ENCODE data around the gene LLGL1.

Gene LLGL1

DNA sequence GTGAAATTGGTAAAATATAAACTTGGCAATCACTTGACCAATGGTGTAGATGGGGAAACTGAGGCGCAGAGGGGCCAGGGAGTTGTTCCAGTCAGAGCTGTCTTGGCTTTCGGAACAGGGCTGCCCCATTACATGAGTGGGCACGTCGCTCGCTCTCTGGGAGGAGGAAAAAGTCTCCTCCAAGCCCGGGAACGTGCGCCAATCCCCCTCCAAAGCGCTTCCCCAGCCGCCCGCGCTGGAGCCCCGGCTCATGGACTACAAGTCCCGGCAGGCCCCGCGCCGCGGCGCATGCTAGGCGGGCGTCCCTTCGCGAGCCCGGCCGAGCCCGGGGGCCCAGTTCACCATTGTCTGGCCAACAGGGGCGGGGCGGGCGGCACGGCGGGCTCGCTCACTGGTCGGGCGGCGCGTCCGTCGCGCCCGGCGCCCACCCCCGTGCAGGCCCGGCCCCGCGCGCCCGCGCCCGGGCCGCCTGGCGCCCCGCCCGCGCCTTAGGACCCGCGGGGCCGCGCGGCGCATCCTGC lies at the start of gene LLGL1:
TSS of gene LLGL1 (plus strand) at position 515 of the 521 bp plus-strand sequence. CDS start 48 bp downstream, outside the sequence.
- H3K27ac Mint-ChIP-seq: peak within 1 kb of the TSS; percentile 89
- ATAC-seq (peak; percentile 97), DNase-seq (ENCODE audit: low spot score in 2 of 2) (peak; percentile 95)
- H3K4me3 Mint-ChIP-seq: peak within 1 kb of the TSS; percentile 90
- H3K36me3 Mint-ChIP-seq: peaks cover 7% of the 10 kb centered on the region
- H3K4me1 Mint-ChIP-seq: peaks cover 56% of the 10 kb centered on the region
- no peaks in the 10 kb centered on the region for H3K9me3 Mint-ChIP-seq

DNA sequence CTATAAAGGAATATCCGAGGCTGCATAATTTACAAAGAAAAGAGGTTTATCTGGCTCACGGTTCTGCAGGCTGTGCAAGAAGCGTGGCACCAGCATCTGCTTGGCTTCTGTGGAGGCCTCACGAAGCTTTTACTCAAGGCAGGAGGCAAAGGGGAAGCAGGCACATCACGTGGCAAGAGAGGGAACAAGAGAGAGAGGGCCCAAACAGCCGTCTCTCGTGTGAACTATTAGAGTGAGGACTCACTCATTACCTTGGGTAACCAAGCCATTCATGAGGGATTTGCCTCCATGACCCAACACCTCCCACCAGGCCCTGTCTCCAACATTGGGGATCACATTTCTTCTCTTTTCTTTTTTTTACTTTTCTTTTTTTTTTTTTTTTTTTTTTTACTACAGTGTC lies 49.3 kb upstream of the LLGL1 start:
- DNase-seq (ENCODE audit: low spot score in 2 of 2) (no peak), ATAC-seq (no peak)
- Mint-ChIP-seq H3K27ac (peak overlapping the region; percentile 75), H3K36me3 (peaks cover 7% of the 10 kb centered on the region), H3K4me3 (no peak overlapping the region), H3K4me1 (peaks cover 14% of the 10 kb centered on the region), H3K9me3 (no peaks in the 10 kb centered on the region)

DNA sequence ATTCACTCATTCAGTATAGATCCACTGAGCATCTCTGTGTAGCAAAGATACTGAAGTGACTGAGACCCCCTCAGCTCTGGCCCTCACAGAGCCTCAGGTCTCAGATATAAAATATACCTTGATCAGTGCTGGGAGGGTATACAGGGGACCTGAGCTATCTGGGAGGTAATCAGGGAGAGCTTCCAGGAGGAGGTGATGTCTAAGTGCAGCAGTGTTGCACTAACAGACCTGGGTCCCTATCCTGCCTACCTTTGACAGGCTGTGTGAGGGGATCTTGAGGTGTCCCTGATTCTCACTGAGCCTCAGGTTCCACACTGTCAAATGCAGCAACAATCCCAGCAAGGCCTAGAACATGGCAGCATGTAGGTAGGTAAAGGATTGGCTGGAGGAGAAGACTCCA lies 48.3 kb upstream of the LLGL1 start:
- H3K27ac Mint-ChIP-seq: no peak overlapping the region
- peaks cover 24% of the 10 kb centered on the region for H3K4me1 Mint-ChIP-seq
- ATAC-seq: no peak
- peaks cover 16% of the 10 kb centered on the region for H3K36me3 Mint-ChIP-seq
- no peak overlapping the region for H3K4me3 Mint-ChIP-seq
- DNase-seq (ENCODE audit: low spot score in 2 of 2): no peak
- no peaks in the 10 kb centered on the region for H3K9me3 Mint-ChIP-seq

DNA sequence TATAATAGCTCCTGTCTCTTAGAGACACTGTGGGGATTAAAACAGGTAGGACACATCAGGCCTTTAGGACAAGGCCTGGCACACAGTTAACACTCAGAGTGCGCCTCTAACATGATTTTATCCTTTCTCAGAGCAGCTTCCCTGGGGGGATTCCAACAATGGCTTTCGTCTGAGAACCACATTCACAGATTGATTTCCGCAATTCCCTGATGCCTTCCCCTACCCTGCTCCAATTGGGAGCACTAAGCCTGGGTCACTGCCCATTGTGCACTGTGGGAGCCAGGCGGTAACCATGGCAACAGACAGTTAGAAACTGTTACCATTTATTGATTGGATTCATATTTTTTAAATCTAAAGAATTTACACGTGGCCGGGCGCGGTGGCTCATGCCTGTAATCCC lies 47.7 kb upstream of the LLGL1 start:
- no peak for DNase-seq (ENCODE audit: low spot score in 2 of 2)
- Mint-ChIP-seq H3K9me3 (no peaks in the 10 kb centered on the region), H3K4me3 (no peak overlapping the region), H3K4me1 (peaks cover 30% of the 10 kb centered on the region), H3K27ac (no peak overlapping the region), H3K36me3 (peaks cover 22% of the 10 kb centered on the region)
- no peak for ATAC-seq

DNA sequence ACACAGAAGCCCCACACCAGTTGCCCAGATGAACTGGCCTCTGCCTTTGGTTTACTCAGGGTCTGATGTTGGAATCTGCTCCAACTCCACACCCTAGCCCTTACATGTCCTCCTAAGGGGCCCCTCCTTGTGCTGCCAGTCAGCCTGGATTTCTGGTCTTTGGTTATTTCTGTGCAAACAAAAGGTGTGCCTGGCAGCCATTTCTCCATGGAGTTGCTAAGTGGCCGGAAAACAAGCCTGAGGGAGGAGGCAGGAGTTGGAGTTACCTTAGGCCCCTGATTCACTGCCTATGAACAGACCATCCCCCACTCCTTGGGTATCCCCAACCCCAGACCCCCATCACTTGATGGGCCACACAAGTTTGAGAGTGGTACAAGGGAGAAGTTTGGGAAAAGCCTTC lies 46.2 kb upstream of the LLGL1 start:
- no peak overlapping the region for H3K4me3 Mint-ChIP-seq
- ATAC-seq: no peak
- H3K27ac Mint-ChIP-seq: peak overlapping the region; percentile 48
- peaks cover 32% of the 10 kb centered on the region for H3K4me1 Mint-ChIP-seq
- no peak for DNase-seq (ENCODE audit: low spot score in 2 of 2)
- peaks cover 37% of the 10 kb centered on the region for H3K36me3 Mint-ChIP-seq
- H3K9me3 Mint-ChIP-seq: no peaks in the 10 kb centered on the region

DNA sequence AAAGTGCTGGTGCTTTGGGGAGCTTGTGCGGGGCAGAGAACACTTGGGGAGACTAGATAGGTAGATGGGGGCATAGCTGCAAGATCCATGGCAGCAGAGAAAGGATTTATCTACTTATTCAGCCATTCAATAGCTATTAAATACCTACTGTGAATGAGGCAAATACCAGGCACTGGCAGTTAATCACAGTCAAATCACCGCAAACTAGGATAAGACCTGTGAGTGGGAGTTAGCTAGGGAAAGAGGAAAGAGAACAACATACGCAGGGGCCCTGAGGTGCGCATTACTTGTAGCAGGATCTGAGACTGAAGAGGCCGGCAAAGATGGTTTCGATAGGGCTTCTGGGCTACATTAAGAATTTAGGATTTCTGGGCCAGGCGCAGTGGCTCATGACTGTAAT lies 45.6 kb upstream of the LLGL1 start:
- peak overlapping the region; percentile 76 for H3K4me3 Mint-ChIP-seq
- DNase-seq (ENCODE audit: low spot score in 2 of 2) (no peak), ATAC-seq (no peak)
- peak overlapping the region; percentile 48 for H3K27ac Mint-ChIP-seq
- H3K36me3 Mint-ChIP-seq: peaks cover 43% of the 10 kb centered on the region
- no peaks in the 10 kb centered on the region for H3K9me3 Mint-ChIP-seq
- peaks cover 32% of the 10 kb centered on the region for H3K4me1 Mint-ChIP-seq

DNA sequence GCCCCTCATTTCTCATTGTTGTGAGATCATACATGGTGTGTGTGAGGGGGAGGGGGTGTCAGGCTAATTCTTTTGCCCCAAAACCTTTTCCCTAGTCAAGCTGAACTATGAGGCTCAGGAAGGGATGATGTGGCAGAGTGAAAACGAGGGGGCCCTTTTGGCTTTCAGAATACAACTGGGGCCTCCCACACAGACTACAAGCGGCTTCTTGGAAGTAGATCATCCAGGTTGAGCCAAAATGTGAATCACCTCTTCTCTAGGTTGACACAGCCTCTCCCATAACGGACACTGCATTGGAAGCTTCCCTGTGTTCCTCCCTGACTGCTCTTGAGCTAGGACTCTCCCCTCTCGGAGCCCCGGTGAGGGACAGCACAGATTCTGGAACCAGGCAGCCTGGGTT lies 44.1 kb upstream of the LLGL1 start:
- ATAC-seq (peak; percentile 27), DNase-seq (ENCODE audit: low spot score in 2 of 2) (peak; percentile 28 to 64)
- no peaks in the 10 kb centered on the region for H3K9me3 Mint-ChIP-seq
- H3K36me3 Mint-ChIP-seq: peaks cover 54% of the 10 kb centered on the region
- peak overlapping the region; percentile 76 for H3K4me3 Mint-ChIP-seq
- H3K4me1 Mint-ChIP-seq: peaks cover 40% of the 10 kb centered on the region
- H3K27ac Mint-ChIP-seq: peak overlapping the region; percentile 98

DNA sequence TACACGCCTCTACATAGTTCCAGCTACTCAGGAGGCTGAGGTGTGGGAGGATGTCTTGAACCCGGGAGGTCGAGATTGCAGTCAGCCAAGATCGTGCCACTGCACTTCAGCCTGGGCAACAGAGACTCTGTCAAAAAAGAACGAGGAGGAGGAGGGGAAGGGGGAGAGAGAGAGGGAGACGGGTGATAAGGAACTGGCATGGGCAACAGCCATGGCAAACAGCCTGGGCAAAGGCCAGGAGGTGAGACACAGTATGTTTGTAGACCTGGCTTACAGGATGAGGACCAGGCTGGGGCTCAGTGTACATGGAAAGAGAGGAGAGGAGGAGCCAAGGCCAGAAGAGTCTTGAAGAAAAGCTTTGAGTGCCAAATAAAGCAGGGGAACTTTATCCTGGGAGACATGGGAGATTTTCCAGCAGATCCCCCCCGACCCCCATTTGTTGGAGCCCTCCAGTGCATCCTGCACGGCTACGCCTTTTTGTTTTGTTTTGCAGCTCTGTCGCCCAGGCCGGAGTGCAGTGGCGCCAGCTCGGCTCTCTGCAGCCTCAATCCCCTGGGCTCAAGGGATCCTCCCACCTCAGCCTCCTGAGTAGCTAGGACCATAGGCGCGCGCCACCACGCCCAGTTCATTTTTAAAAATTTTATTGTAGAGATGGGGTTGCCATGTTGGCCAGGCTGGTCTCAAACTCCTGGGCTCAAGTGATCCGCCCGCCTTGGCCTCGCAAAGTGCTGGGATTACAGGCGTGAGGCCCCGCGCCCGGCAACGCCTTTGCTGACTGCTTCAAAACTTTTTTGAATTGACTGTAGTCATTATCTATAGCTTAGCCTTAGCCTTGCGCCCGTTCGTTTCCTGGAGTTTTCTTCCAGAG lies 43.1 kb upstream of the LLGL1 start:
- no peak for ATAC-seq
- Mint-ChIP-seq H3K4me3 (peak overlapping the region; percentile 76), H3K36me3 (peaks cover 61% of the 10 kb centered on the region), H3K4me1 (peaks cover 50% of the 10 kb centered on the region), H3K9me3 (no peaks in the 10 kb centered on the region), H3K27ac (peak overlapping the region; percentile 98)
- no peak for DNase-seq (ENCODE audit: low spot score in 2 of 2)

DNA sequence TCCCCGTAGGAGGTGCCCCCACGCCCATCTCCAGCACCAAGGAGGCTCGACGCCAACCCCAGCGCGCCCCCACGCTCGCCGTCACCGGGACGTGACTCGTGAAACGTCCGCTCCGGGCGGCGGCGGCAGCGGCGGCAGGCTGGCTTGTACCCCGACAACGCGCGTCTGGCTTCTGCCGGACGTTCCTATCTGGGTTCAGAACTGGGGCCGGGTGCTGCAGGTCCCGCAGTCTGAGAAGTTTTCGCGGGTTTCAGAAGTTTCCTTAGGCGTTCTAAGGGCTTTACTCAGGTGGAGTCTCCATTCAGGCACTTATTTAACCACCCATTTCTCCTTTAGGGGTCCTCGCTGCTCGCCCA lies 42.5 kb upstream of the LLGL1 start:
- DNase-seq (ENCODE audit: low spot score in 2 of 2) (peak; percentile 82 to 92), ATAC-seq (peak; percentile 55)
- Mint-ChIP-seq H3K4me1 (peaks cover 56% of the 10 kb centered on the region), H3K9me3 (no peaks in the 10 kb centered on the region), H3K36me3 (peaks cover 67% of the 10 kb centered on the region), H3K4me3 (peak overlapping the region; percentile 76), H3K27ac (peak overlapping the region; percentile 98)

DNA sequence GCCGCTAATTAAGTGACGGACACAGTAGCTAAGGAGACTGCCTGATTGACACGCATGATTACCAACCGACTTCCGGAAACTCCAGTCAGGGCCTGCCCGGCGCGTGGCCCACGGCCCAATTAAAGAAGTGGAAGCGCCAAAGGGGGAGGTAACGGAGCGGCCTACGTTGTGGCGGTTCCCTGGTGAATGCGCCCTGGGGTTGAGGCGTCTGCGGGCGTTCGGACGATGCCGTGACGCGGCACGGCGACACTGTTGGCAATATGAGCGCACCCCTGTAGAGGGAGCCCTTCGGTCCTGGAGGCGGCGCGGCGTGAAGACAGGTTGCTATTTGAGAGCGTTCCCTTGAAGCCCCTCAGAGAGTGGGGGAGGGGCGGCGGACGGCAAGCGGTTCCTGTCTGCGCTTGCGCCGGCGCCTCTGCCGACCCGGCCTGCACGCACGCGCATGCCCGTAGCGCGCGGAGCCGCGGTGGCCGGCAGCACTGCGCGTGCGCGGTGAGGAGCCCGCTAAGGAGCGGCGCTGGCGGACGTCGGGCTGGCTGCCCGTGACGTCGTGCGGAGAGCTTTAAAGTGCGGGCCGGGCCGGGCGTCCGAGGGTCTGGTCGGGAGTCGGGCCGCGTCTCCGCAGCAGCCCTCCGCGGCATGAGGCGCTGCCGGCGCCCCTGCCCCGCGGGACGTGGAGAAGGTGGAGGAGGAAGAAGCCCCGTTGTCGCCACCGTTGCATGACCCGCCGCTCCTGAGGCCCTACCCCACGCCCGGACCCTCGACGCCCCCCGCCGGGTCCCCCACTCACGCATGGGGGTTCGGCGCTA lies 41.9 kb upstream of the LLGL1 start, which contains the start of gene ALKBH5:
TSS of gene ALKBH5 (plus strand) at position 495 of the 809 bp plus-strand sequence. CDS start 416 bp downstream, outside the sequence.
- Mint-ChIP-seq H3K4me1 (peaks cover 62% of the 10 kb centered on the region), H3K9me3 (no peaks in the 10 kb centered on the region), H3K4me3 (peak within 1 kb of the TSS; percentile 76), H3K36me3 (peaks cover 73% of the 10 kb centered on the region), H3K27ac (peak within 1 kb of the TSS; percentile 98)
- DNase-seq (ENCODE audit: low spot score in 2 of 2): peak; percentile 98
- ATAC-seq: peak; percentile 90

DNA sequence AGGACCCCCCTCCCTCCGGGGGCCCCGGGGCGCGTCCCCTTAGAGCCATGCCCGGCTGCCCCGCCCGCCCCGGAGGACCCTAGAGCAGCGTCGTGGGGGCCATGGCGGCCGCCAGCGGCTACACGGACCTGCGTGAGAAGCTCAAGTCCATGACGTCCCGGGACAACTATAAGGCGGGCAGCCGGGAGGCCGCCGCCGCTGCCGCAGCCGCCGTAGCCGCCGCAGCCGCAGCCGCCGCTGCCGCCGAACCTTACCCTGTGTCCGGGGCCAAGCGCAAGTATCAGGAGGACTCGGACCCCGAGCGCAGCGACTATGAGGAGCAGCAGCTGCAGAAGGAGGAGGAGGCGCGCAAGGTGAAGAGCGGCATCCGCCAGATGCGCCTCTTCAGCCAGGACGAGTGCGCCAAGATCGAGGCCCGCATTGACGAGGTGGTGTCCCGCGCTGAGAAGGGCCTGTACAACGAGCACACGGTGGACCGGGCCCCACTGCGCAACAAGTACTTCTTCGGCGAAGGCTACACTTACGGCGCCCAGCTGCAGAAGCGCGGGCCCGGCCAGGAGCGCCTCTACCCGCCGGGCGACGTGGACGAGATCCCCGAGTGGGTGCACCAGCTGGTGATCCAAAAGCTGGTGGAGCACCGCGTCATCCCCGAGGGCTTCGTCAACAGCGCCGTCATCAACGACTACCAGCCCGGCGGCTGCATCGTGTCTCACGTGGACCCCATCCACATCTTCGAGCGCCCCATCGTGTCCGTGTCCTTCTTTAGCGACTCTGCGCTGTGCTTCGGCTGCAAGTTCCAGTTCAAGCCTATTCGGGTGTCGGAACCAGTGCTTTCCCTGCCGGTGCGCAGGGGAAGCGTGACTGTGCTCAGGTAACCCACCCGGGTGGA lies 41.0 kb upstream of the LLGL1 start:
- H3K4me3 Mint-ChIP-seq: peak overlapping the region; percentile 76

DNA sequence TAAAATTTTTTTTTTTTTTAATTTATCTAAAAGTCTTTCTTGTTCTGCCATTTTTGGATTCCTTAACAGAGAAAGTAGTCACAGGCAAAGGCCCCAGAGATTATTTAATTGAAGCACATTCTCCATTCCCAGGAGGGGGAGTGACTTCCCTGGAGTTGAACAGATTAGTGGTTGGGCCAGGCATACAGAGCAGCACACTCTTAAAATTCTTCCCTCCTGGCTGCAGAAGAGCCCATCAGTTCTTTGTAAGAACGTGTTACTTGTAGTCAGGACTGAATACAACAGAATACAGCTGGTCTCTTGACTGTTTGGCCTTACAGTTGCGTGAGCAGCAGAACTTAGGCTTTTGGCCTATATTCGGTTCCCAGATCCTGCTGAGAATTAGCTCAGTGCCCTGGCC lies 40.0 kb upstream of the LLGL1 start:
- peaks cover 91% of the 10 kb centered on the region for H3K36me3 Mint-ChIP-seq
- H3K27ac Mint-ChIP-seq: peak overlapping the region; percentile 98
- no peaks in the 10 kb centered on the region for H3K9me3 Mint-ChIP-seq
- peak overlapping the region; percentile 76 for H3K4me3 Mint-ChIP-seq
- ATAC-seq (no peak), DNase-seq (ENCODE audit: low spot score in 2 of 2) (no peak)
- peaks cover 65% of the 10 kb centered on the region for H3K4me1 Mint-ChIP-seq

More for the DNA sequence above, 41.0 kb upstream of the LLGL1 start:
- Mint-ChIP-seq H3K36me3 (peaks cover 81% of the 10 kb centered on the region), H3K27ac (peak overlapping the region; percentile 98), H3K4me1 (peaks cover 63% of the 10 kb centered on the region), H3K9me3 (no peaks in the 10 kb centered on the region)
- DNase-seq (ENCODE audit: low spot score in 2 of 2) (peak; percentile 50 to 81), ATAC-seq (peak; percentile 3)

DNA sequence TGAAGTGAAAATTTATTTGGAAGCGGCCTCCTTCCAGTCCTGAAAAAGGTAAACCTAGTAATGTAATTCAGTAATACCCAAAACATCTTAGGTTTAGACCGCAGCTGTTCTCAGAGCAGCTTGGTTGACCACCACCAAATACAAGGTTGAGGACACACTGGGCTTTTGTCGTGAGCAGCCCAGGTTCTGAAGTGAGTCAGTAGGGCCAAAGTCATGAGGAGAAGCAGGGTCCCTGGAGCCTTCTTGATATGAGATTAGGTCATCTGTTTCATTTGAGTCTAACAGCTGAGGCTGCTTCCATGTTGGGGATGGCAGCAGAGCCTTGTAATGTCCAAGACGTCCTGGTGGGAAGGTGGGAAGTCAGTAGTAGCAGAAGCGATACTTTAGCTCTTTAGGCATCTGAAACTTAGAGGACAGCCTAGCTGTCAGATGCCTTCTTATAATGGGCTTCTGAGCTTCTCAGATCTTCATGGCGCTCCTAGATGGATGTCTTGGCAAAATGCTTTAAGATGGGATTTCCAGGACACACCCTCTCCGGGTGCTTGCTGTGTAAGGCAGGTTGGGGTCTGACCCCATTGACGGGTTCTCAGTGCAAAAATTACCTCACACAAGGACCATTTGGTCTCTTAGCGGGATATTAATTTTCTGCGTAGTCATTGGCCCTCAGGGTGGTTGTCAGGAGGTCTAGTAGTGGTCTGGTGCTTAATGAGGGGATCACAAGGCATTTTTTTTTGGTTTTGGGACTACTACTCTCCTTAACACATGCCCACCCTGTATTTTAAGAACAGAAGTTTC lies 39.4 kb upstream of the LLGL1 start:
- Mint-ChIP-seq H3K4me3 (peak overlapping the region; percentile 76), H3K9me3 (no peaks in the 10 kb centered on the region), H3K27ac (peak overlapping the region; percentile 98), H3K4me1 (peaks cover 68% of the 10 kb centered on the region), H3K36me3 (peaks cover 97% of the 10 kb centered on the region)
- ATAC-seq: no peak
- peak in 1 of 2 donors; percentile 60 for DNase-seq (ENCODE audit: low spot score in 2 of 2)

DNA sequence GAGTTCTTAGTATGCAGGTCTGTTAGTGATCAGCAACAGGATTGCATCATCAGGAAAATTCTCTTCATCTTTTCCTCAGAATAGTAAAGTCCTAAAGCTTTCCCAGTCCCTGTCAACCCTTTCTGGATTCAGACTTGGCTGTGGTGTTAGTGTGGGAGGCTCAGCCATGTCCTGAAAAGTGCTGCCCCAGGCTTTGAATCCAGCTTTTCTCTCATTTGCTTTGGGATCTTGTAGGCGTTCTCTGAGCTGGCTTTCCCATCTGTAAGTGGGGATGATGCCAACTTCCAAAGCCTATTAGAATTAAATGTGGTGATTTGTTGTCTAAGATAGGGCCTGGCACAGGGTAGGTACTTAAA lies 38.8 kb upstream of the LLGL1 start:
- Mint-ChIP-seq H3K27ac (peak overlapping the region; percentile 98), H3K4me3 (peak overlapping the region; percentile 76), H3K4me1 (peaks cover 68% of the 10 kb centered on the region), H3K9me3 (no peaks in the 10 kb centered on the region), H3K36me3 (peaks cover 100% of the 10 kb centered on the region)
- DNase-seq (ENCODE audit: low spot score in 2 of 2) (no peak), ATAC-seq (no peak)

Measured in stimulated activated effector memory CD8-positive, alpha-beta T cell treated with anti-CD3 and anti-CD28 coated beads, Interleukin-12 subunit alpha, Interleukin-12 subunit beta, amount 100 ng/mL, for 72 hours (primary cell).